GM19468 (cell line): ENCODE data around the gene NKD1.
A peak's percentile ranks its signal among the peaks of the same experiment; 100 is the strongest.

Experiments
- ATAC-seq: cut with Tn5 transposase; IDR thresholded peaks from one replicate; pipeline ENCODE4 v1.9.1; 2021; ENCODE audit warnings: mild to moderate bottlenecking, moderate library complexity, moderate number of reproducible peaks; ENCODE audit not compliant: unreplicated experiment; ENCODE audit errors: extremely low read depth

NKD1 gene

DNA sequence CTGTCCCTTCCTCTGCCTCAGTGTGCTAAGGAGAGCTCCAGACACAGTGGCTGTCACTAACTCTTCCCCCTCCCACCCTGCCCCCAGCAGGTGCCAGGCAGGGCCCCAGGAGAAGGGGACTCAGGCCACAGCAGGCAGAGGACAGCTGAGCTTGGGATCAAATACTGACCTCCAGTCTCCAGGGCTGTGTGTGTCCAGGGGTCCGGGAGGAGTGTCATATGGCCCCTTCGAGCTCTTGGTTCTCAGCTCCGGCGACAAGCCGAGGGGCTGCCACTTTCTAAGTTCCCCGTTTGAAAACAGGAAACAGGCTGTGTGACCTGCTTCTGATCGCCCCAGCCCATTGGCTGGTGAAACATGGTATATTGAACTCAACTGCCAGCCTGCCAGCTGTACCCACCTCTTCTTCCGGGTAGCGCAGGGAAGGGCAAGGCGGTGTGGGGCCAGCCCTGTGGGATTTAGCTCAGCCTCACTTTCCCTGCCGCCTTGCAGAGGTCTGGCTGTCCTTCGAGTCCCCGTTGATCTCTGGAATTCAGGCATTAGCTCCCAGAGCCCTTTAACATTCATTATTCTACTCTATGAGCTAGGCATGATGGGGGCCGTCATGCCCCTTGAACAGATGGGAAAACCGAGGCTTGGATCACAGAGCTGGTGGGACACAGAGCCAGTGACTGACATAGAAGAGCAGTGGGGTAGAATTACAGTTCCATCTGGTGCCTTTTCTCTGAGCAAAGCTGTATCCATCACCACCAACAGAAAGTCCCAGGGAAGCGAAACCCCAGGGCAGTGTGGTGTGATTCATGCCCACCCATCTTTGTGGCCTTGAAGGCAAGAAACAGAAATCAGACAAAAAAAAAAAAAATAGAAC, 133.1 kb downstream of the NKD1 start, which contains the start of gene SNX20:
Gene SNX20, minus strand, starts transcription at position 292 of the 865 bp plus-strand sequence. CDS start 3,786 bp downstream, outside the sequence.
- ATAC-seq: no peak

DNA sequence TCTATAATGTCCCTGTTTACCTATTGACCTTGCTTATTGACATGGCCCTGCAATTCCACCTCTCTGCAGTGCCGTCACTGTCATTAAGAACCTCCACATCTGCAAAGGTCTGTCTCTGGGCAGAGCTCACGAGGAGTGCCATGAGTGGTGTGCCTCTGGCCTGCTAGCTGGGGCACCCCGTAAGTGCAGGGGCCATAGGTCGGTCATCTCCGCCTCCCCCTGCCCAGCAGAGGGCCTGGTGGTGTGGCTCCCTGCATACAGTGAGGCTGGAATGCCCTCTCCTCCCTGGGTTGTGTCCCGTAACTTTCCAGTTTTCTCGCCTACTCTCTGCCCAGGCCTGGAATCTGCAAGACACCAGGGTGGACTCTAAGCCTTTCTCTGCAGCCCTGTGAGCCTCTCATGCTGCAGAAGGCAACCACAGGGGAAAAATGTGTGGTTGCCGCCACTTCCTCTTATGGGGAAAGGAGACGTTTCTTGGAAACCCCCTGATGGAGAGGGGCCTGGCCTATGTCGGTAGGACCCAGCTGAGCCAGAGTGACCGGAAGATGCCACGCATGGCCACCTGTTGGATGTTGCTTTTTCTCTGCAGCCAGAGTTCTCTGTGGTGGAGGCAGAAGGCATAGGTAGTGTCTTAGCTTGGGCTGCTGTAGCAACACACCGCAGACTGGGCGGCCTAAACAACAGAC, 135.6 kb downstream of the NKD1 start:
- peak; percentile 63 for ATAC-seq

DNA sequence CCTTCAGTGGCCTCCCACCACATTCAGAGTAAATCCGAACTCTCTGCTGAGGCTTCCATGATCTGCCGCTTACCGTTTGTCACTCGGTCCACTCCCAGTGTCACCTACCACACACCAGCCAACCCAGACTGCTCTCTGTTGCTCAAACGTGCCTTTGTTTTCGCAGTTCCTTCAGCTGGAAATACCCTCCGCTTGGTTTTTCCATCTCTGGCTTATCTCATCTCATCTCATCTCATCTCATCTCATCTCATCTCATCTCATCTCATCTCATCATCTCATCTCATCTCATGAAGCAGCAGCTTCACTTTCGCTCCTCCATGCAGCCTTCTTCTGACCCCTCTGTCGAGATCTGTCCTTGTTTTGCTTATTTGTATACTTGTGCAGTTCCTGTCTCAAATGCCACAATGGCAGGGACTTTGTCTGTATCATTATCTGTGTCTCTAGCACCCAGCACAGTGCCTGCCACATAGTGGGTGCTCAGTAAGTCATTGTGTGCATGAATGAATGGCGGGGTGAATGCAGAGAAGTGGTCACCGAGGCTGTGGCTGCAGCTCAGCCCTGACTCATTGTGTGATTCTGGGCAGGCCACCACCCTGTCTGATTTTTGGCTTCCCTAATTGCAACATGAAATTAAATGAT, 136.7 kb downstream of the NKD1 start:
- ATAC-seq: no peak

DNA sequence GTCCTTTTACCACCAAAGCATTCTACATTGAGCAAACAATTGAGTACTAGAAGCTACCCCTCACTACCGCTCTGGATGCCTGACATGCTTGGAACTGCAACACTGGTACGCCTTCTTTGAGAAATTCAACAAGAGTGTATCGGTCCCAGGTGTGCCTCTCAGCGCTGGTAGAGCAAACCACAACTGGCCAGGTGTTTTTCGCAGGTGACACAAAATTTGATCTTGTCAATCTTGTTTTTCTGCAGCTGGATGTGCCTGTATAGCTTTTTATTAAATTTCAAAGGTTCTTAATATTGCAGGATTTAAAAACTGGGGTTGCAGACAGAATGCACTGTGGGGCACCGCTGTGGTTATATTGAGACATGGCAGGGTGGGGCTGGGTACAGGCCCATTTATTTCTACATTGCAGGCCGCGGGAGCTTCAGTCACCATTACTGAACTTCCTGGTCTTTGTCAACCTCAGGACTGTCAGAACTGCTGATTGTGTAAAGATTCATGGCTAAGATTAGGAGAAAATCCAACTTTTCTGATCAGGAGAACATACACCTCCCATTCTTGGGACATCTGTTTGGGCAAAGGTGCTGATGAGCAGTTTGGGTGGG, 137.4 kb downstream of the NKD1 start:
- ATAC-seq: no peak

DNA sequence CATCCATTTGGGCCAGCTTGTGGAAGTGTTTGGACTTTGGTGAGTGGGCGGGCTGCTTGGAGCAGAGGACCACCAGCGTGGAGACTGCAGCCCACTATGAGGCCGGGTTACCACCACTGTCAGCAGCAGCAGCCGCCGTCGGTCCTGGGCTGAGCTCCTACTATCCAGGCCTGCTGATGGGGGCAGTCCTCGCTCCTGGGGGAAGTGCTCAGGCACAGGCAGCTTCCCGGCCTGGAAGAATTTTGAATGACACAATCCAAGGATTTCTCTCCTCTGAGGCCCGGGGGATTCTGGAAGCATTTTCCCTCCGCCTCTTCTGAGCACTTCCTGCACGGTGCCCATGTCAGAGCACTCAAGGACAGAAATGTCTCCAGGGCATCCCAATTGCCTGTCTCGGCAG, 139.9 kb downstream of the NKD1 start:
- no peak for ATAC-seq

DNA sequence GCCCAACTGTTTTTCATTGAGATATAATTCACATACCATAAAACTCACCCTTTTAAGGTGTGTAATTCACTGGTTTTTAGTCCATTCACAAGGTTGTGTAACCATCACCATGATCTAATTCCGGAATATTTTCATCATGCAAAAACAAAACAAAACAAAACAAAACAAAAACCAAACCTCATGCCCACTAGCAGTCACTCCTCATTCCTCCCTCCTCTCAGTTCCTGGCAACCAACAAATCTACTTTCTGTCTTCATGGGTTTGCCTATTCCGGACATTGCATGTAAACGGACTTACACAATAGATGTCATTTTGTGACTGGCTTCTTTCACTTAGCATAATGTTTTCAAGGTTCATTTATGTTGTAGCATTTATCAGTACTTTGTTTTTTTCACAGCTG, 140.7 kb downstream of the NKD1 start:
- ATAC-seq: no peak

DNA sequence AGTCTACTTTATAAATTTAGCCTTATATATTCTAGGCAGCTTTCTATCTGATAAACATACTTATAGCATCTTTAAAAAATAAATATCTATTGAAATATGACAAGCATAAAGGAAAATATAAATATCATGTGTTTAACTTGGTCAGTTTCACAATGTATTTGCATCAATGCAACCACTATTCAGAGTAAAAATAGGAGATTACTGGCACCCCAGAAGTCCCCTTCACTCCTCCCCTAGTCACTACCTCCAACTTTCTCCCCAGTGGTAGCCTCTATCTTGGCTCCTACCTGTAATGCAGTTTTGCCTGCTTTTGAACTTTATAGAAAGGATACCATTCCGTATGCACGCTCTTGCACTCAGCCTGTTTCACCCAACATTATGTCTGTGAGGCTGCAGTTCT, 142.0 kb downstream of the NKD1 start:
- no peak for ATAC-seq

DNA sequence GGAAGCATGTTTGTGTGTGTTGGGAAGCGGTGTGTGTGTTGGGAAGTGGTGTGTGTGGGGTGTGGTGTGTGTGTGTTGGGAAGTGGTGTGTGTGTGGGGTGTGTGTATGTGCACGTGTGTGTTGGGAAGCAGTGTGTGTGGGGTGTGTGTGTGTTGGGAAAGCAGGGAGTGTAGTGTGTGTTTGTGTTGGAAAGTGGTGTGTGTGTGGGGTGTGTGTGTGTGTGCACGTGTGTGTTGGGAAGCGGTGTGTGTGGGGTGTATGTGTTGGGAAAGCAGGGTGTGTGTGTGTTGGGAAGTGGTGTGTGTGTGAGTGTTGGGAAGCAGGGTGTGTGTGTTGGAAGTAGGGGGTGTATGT, 144.4 kb downstream of the NKD1 start:
- ATAC-seq: no peak

DNA sequence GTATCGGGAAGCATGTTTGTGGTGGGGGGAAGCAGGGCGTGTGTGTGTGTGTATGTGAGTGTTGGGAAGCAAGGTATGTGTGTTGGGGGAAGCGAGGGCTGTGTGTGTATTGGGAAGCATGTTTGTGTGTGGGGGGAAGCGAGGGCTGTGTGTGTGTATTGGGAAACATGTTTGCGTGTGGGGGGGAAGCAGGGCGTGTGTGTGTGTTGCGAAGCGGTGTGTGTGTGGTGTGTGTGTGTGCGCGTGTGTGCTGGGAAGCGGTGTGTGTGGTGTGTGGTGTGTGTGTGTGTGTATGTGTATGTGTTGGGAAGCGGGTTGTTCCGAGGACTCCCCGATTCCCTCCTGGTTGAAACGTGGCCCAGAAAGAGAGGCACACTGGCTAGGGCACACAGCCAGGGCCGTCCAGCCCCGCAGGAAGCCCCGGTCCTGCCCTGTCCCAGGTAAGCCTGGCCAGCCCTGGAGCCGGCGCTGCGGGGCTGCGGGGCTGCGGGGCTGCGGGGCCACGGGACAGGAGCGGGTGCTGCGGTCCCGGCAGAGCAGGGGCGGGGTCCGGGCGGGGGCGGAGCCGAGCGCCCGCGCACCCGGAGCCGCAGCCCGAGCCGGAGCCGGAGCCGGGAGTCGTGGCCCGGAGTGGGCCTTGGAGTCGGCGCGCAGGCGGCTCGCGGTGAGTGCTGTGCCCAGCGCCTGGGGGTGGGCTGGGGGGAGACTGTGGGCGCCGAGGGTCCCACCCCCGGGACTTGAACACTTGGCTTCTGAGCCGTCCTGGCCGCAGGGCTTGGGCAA, 145.0 kb downstream of the NKD1 start, which contains the start of gene NOD2:
Gene NOD2, plus strand, starts transcription at position 608 of the 783 bp plus-strand sequence. CDS start 5,890 bp downstream, outside the sequence.
- no peak for ATAC-seq

DNA sequence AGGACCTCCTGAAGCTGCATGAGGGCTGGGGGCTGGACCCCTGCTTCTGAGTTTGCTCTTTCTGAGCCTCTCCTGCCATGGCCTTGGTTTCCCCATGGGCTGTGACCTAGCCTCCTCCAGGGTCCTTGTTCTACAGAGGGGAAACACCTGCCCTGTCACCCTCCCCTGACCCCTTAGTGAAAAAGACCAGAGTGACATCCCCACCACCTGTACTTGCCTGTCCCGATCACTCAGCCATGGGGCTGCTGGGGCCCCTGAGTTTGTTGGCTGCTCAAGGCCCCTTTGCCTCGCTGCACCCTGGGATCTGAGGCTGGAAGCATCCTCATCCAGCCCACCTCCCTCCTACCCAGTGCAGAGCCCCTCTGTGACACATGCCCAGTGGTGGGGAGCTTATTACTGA, 146.0 kb downstream of the NKD1 start:
- no peak for ATAC-seq

DNA sequence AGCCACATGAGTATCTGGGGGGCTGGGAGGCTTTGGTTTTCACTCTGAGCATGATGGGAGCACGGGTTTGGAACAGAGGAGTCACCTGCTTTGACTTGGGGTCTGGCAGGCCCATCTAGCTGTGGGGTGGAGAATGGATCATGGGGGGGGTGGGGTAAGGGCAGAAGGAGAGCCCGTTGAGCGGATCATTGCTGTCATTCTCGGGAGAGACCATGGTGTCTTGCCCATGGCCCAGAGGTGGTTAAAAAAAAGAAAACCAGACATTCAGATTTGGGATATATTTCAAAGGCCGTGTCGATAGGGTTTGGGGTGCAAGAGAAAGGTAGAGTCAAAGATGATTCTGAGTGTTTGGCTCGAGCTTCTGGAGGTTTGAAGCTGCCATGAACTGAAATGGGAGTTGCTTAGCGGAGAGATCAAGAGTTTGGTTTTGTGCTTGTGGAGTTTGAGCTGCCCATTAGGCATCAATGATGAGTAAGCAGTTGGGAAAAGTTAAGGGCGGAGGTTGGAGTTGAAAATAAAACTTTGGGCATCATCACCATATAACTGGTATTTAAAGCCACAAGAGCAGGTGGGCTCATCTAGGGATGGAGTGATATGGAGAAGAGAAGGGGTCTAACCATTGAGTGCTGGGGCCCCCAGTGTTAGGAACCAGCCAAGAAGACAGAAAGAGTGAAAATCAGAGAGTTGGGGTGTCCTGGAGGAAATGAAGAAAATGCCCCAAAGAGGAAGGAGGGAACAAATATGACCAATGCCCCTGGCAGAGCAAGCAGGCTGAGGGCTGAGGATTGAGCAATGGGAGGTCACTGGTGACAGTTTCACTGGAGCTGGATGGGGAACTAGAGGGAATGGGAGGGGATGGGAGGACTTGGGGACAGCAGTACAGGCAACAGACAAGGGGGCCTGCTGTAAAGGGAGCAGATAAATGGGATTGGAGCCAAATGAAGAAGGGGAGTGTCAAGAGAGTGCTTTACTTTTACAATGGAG, 147.1 kb downstream of the NKD1 start:
- ATAC-seq: no peak

DNA sequence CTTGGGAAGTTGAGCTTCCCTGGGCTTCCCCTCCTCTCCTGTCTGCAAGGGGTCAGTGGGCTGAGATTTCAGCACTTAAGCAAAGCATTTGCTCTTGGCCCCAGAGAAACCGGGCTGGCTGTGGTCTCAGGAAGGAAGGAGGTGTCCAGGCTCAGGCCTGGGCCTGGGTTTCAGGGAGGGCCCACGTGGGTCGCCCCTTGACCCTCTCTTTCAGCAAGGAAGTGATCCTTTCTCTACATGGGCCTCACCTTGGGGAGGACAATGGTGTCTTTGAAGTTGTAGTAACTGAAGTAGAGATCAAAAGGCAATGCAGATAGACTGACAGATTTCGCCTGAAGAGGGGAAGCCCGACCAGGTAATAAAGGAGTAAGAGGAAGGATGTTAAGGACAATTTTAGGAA, 147.9 kb downstream of the NKD1 start:
- no peak for ATAC-seq

DNA sequence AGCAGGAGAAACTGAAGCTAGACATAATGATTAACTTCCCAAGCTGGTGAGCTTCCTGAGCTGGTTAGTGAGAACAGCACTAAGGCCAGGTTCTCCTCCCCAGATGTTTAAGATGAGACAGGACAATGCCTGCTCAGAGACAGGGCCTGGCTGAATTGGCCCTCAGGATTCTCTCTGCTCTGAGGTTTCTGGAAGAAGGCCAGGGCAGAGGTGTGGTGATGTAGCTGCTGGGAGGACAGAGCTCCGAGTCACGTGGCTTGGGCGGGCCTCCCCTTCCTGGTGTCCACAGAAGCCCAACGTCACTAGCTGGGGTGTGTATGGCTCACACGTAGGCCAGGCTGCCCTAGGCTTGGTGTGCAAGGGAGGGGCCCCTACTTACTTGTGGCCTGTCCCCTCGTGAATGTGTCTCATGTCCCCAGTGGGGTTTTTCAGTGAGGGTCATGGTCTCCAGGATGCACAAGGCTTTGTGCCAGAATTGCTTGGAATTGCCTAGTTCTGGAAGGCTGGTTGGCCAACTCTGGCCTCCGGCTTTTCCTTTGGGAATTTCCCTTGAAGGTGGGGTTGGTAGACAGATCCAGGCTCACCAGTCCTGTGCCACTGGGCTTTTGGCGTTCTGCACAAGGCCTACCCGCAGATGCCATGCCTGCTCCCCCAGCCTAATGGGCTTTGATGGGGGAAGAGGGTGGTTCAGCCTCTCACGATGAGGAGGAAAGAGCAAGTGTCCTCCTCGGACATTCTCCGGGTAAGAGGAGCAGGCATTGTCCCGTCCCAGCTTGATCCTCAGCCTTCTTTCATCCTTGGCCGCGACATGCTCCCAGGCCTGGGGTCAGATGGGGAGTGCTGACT, 148.6 kb downstream of the NKD1 start:
- ATAC-seq: peak; percentile 47

DNA sequence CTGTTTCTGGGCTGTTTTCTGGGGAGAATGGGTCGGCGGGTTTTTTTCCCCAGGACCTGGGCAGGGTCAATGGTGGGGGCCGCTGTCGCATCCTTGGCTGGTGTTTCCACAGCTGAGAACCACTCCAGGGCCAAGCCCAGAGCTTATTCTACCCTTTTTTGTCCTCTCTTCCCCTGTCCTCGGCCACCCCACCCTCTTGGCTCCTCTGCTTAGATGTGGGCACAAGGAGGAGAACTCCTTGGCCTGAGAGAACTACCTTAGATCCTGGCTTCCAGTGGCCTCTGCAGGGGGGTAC, 149.2 kb downstream of the NKD1 start:
- ATAC-seq: no peak

DNA sequence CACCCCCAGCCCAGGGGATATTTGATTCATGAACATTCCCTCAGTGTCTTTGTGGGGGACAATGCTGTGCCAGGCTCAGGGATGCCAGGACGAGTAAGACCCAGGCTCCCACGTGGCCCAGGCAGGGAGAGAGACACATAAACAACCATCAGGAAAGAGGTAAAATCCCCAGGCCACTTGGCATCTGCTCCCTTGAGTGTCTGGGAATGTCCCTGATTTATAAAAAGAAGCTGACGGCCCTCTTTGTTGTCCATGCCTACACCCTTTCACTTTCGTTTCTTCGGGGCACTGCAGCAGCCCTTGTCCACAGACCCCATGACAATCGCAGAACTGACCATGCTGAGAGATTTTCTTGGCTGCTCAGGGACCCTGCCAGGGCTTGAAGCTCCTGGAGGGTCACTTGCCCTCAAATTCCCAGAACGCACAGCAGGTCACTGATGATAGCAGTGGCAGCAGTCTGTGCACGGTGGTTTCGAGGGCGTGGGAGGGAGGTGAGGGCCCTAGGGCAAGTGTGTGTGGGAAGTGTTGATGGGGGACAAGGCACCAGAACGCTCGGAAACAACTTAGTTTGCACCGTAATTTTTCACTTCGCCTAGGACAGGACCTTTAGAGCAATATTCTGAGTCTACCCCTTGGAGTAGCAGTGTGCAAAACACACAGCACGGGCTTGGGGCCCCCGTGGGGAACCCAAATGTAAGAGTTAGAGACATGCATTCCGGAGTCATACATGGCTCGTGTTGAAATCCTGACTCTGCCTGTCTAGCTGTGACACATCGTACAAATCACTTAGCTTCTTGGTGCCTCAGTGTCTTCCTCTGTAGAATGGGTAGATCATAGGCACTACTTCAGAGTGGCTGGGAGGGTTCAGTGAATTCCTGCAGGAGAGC, 149.9 kb downstream of the NKD1 start:
- ATAC-seq: peak; percentile 27
